Chondrocyte (in vitro differentiated cells): ENCODE data around the gene SPTLC3. TPM values are rescaled to one million over a fixed set of nuclear protein-coding genes. Genes with fewer than 3 reads are reported as not detected.

ENCODE experiments used
- DNase-seq: peaks from one replicate; pipeline ENCODE4 v3.0.0; 2021; ENCODE audit warnings: mixed read lengths, low spot score
- H3K27ac Mint-ChIP-seq: one replicate; pipeline ENCODE4 v1.8.0; 2021; ENCODE audit warnings: mild to moderate bottlenecking, moderate library complexity, mixed read lengths; ENCODE audit not compliant: unreplicated experiment
- H3K27me3 Mint-ChIP-seq: 2 replicates; pipeline ENCODE4 v1.8.0; 2021; ENCODE audit warnings: low read depth, mixed read lengths
- H3K36me3 Mint-ChIP-seq: 2 replicates; pipeline ENCODE4 v1.8.0; 2021; ENCODE audit warnings: low read depth, mixed read lengths
- H3K4me1 Mint-ChIP-seq: 2 replicates; pipeline ENCODE4 v1.8.0; 2021; ENCODE audit warnings: low read depth, mild to moderate bottlenecking, mixed read lengths
- H3K4me3 Mint-ChIP-seq: one replicate; pipeline ENCODE4 v1.8.0; 2021; ENCODE audit warnings: mild to moderate bottlenecking, moderate library complexity, mixed read lengths; ENCODE audit not compliant: unreplicated experiment
- H3K9me3 Mint-ChIP-seq: 2 replicates; pipeline ENCODE4 v1.8.0; 2021; ENCODE audit warnings: low read depth, mixed read lengths
- CTCF ChIP-seq: fragments of 200-600 bp; sonication (generic); IDR thresholded peaks from 2 replicates; pipeline ENCODE4 v1.5.0; 2021; ENCODE audit warnings: antibody characterized with exemption, mild to moderate bottlenecking, moderate library complexity
- total RNA-seq: library from RNA; stranded (reverse); gene quantifications from 3 replicates; pipeline ENCODE4 v1.2.1, GENCODE V29; 2021

The SPTLC3 gene
- total RNA-seq, 1 donor from 2014 or later, result 5.0 TPM

DNA sequence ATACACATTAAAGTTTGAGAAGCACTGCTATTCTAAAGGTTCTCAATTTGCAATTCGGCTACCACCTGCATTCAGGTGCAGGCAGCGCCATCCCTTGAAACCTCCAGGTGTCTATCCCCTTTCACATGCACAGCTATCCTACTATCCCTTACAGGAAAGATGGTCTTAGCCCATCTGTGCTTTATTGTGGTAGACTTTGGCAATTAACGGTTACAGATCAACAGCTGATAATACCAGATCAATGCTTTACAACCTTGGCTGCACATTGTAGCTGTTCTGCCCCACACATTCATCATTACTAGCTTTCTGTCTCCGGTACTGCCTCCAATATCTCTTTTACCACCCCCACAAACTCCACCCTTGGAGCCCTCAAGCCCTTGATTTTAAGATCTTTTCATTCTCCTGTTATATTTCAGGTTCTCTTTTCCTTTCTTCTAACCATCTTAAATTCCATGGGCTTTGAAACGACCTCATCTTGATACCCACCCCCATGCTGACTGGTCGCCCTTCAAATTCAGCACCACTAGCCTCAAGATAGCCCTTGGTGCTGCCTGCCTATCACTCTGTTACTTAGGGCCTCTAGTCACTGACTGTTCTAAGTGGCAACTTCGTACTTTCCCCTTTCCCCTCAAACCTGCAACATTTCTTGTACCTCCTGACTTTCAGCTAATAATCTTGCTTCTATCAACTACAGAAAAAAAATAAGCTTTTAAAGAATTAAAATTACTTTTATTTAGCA lies 50.8 kb downstream of the SPTLC3 start:
- H3K36me3 Mint-ChIP-seq, result no peaks in the 10 kb centered on the region
- H3K4me1 Mint-ChIP-seq, result no peaks in the 10 kb centered on the region
- DNase-seq, result no peak
- no peak for TF ChIP-seq CTCF
- H3K27me3 Mint-ChIP-seq, result no peaks in the 10 kb centered on the region
- no peak overlapping the region for H3K4me3 Mint-ChIP-seq
- no peak overlapping the region for H3K27ac Mint-ChIP-seq
- H3K9me3 Mint-ChIP-seq, result no peaks in the 10 kb centered on the region

- Mint-ChIP-seq H3K27me3 (no peaks in the 10 kb centered on the region), H3K9me3 (no peaks in the 10 kb centered on the region)
- no peak for DNase-seq
These were observed 51.6 kb downstream of the SPTLC3 start for GRCh38 chr20:13060327-13060726.

GRCh38 chr20:13061381-13061780 lies 52.6 kb downstream of the SPTLC3 start:
- H3K27ac Mint-ChIP-seq, result no peak overlapping the region
- H3K9me3 Mint-ChIP-seq, result peaks cover 5% of the 10 kb centered on the region
- no peak for TF ChIP-seq CTCF
- H3K36me3 Mint-ChIP-seq, result no peaks in the 10 kb centered on the region
- DNase-seq, result no peak
- H3K4me3 Mint-ChIP-seq, result no peak overlapping the region
- no peaks in the 10 kb centered on the region for H3K27me3 Mint-ChIP-seq
- no peaks in the 10 kb centered on the region for H3K4me1 Mint-ChIP-seq

More at GRCh38 chr20:13060327-13060726, 51.6 kb downstream of the SPTLC3 start:
- Mint-ChIP-seq H3K27ac (no peak overlapping the region), H3K4me1 (no peaks in the 10 kb centered on the region), H3K4me3 (no peak overlapping the region), H3K36me3 (no peaks in the 10 kb centered on the region)
- no peak for TF ChIP-seq CTCF

- H3K4me3 Mint-ChIP-seq, result no peak overlapping the region
- peaks cover 2% of the 10 kb centered on the region for H3K36me3 Mint-ChIP-seq
- DNase-seq, result no peak
- no peaks in the 10 kb centered on the region for H3K27me3 Mint-ChIP-seq
- TF ChIP-seq CTCF, result no peak
- H3K4me1 Mint-ChIP-seq, result no peaks in the 10 kb centered on the region
- H3K27ac Mint-ChIP-seq, result no peak overlapping the region
- H3K9me3 Mint-ChIP-seq, result peaks cover 9% of the 10 kb centered on the region
These were observed 54.0 kb downstream of the SPTLC3 start for GRCh38 chr20:13062789-13063188.

- no peak overlapping the region for H3K4me3 Mint-ChIP-seq
These were observed 59.6 kb downstream of the SPTLC3 start for GRCh38 chr20:13068336-13068735.

More at GRCh38 chr20:13068336-13068735, 59.6 kb downstream of the SPTLC3 start:
- H3K9me3 Mint-ChIP-seq, result peaks cover 9% of the 10 kb centered on the region
- TF ChIP-seq CTCF, result no peak
- no peaks in the 10 kb centered on the region for H3K27me3 Mint-ChIP-seq
- no peak for DNase-seq
- peaks cover 3% of the 10 kb centered on the region for H3K36me3 Mint-ChIP-seq
- no peaks in the 10 kb centered on the region for H3K4me1 Mint-ChIP-seq
- no peak overlapping the region for H3K27ac Mint-ChIP-seq
